Esophagus (tissue), 2 donors: ENCODE results near the gene METTL5. TPM values are rescaled to one million over a fixed set of nuclear protein-coding genes. Genes with fewer than 3 reads are reported as not detected.

Source experiments
- H3K27ac ChIP-seq, 2 donors: one replicate each; pipeline ENCODE4 v1.5.1; 2013; ENCODE audit warnings: low read depth in 2 of 2, mild to moderate bottlenecking in 2 of 2, inconsistent platforms in 1 of 2, low read length in 1 of 2, moderate library complexity in 1 of 2
- H3K27me3 ChIP-seq, 2 donors: one replicate each; pipeline ENCODE4 v1.6.1; 2013; ENCODE audit warnings: low read length in 2 of 2, control low read depth in 1 of 2, mild to moderate bottlenecking in 1 of 2; ENCODE audit not compliant: insufficient read depth in 2 of 2, control insufficient read depth in 1 of 2
- H3K36me3 ChIP-seq, 2 donors: one replicate each; pipeline ENCODE4 v1.6.1; 2013; ENCODE audit warnings: low read length in 1 of 2; ENCODE audit not compliant: control insufficient read depth in 2 of 2, insufficient read depth in 2 of 2
- H3K4me1 ChIP-seq, 2 donors: one replicate each; pipeline ENCODE4 v1.6.1; 2013; ENCODE audit warnings: low read length in 1 of 2; ENCODE audit not compliant: control insufficient read depth in 2 of 2, insufficient read depth in 2 of 2
- H3K4me3 ChIP-seq, 2 donors: one replicate each; pipeline ENCODE4 v1.5.1; 2013; ENCODE audit warnings: low read length in 2 of 2, mild to moderate bottlenecking in 2 of 2, low read depth in 1 of 2, moderate library complexity in 1 of 2
- H3K9me3 ChIP-seq, 2 donors: one replicate each; pipeline ENCODE4 v1.6.1; 2013; ENCODE audit warnings: mild to moderate bottlenecking in 2 of 2, low read depth in 1 of 2, low read length in 1 of 2, moderate library complexity in 1 of 2; ENCODE audit not compliant: control insufficient read depth in 2 of 2, insufficient read depth in 1 of 2
- WGBS, 2 donors: extraction: QIAGEN DNeasy Blood & Tissue Kit; methylation state at CpG; one replicate each; pipeline ENCODE4 v1.1.7; 2013; 5-methylcytosine and 5-hydroxymethylcytosine counted together
- polyA plus RNA-seq, 2 donors: library from polyadenylated mRNA; stranded (reverse); fragments of 200-250 nt; gene quantifications; one replicate each; pipeline ENCODE4 v1.2.3, GENCODE V29; 2013
- donor health status: healthy with polysubstance abuse.
- donor health status: Bipolar disorder and iron deficiency.

The METTL5 gene
- polyA plus RNA-seq, 2 donors, result 40.6 to 45.2 TPM

GRCh38 chr2:169771612-169772011 lies 53.1 kb downstream of the METTL5 start:
- 87 to 98% methylated on average over 2 of the region's 2 CpGs for WGBS, 2 donors
- Histone ChIP-seq H3K36me3 (no peaks in the 10 kb centered on the region), H3K4me1 (peaks cover 0 to 4% of the 10 kb centered on the region in 2 donors), H3K9me3 (no peaks in the 10 kb centered on the region), H3K27me3 (no peaks in the 10 kb centered on the region), H3K4me3 (no peak overlapping the region), H3K27ac (no peak overlapping the region)

- 85 to 86% methylated on average over 5 of the region's 5 CpGs for WGBS, 2 donors
- Histone ChIP-seq H3K27me3 (no peaks in the 10 kb centered on the region), H3K9me3 (no peaks in the 10 kb centered on the region), H3K27ac (no peak overlapping the region), H3K4me3 (no peak overlapping the region), H3K36me3 (no peaks in the 10 kb centered on the region), H3K4me1 (peaks cover 0 to 4% of the 10 kb centered on the region in 2 donors)
Measured at GRCh38 chr2:169771021-169771420, 53.7 kb downstream of the METTL5 start.

GRCh38 chr2:169768262-169768995 lies 56.3 kb downstream of the METTL5 start:
- H3K4me3 ChIP-seq, result peak overlapping the region; percentile 42 to 51
- H3K9me3 ChIP-seq, result no peaks in the 10 kb centered on the region
- 23 to 34% methylated on average over 67 to 72 of the region's 72 CpGs for WGBS, 2 donors
- H3K36me3 ChIP-seq, result no peaks in the 10 kb centered on the region
- peaks cover 0 to 4% of the 10 kb centered on the region in 2 donors for H3K4me1 ChIP-seq
- H3K27me3 ChIP-seq, result no peaks in the 10 kb centered on the region
- no peak overlapping the region for H3K27ac ChIP-seq

GRCh38 chr2:169767243-169767888 lies 57.3 kb downstream of the METTL5 start:
- WGBS, 2 donors, result 15 to 17% methylated on average over 12 of the region's 12 CpGs
- Histone ChIP-seq H3K4me1 (peaks cover 0 to 4% of the 10 kb centered on the region in 2 donors), H3K9me3 (no peaks in the 10 kb centered on the region)

GRCh38 chr2:169765523-169765922 lies 59.2 kb downstream of the METTL5 start:
- Histone ChIP-seq H3K36me3 (no peaks in the 10 kb centered on the region), H3K4me3 (no peak overlapping the region), H3K9me3 (no peaks in the 10 kb centered on the region), H3K4me1 (peaks cover 0 to 4% of the 10 kb centered on the region in 2 donors), H3K27me3 (no peaks in the 10 kb centered on the region), H3K27ac (no peak overlapping the region)
- WGBS, 2 donors, result 77 to 79% methylated on average over 6 of the region's 6 CpGs

More at GRCh38 chr2:169767243-169767888, 57.3 kb downstream of the METTL5 start:
- no peak overlapping the region for H3K4me3 ChIP-seq
- no peaks in the 10 kb centered on the region for H3K36me3 ChIP-seq
- no peaks in the 10 kb centered on the region for H3K27me3 ChIP-seq
- H3K27ac ChIP-seq, result no peak overlapping the region

GRCh38 chr2:169761970-169762292 lies 62.8 kb downstream of the METTL5 start:
- Histone ChIP-seq H3K36me3 (no peaks in the 10 kb centered on the region), H3K4me1 (no peaks in the 10 kb centered on the region), H3K27me3 (no peaks in the 10 kb centered on the region), H3K9me3 (no peaks in the 10 kb centered on the region), H3K27ac (no peak overlapping the region), H3K4me3 (no peak overlapping the region)
- 62 to 82% methylated on average over 6 of the region's 6 CpGs for WGBS, 2 donors

Other genes starting within 250 kb of the METTL5 start
- 10 to 100 TPM; 24.1 to 40.5 TPM for gene PPIG, start 240.6 kb downstream of the METTL5 start, polyA plus RNA-seq
- under 1 TPM; 0.02 to 0.08 TPM for gene CFAP210, start 130.5 kb downstream of the METTL5 start, polyA plus RNA-seq
- 1 to 10 TPM; 1.1 to 1.2 TPM for gene PHOSPHO2, start 130.4 kb downstream of the METTL5 start, polyA plus RNA-seq
- 1 to 10 TPM; 2.6 to 3.0 TPM for gene KLHL23, start 91.1 kb downstream of the METTL5 start, polyA plus RNA-seq
- gene SSB, start 26.0 kb downstream of the METTL5 start, polyA plus RNA-seq, result 10 to 100 TPM; 33.8 to 56.9 TPM
- gene UBR3, start 2.5 kb upstream of the METTL5 start, polyA plus RNA-seq, result 1 to 10 TPM; 9.8 TPM